Activated CD4-positive, alpha-beta T cell treated with anti-CD3 and anti-CD28 coated beads for 4 hours (primary cell): ENCODE results near the gene OR51B4.
"Not testable (repeated sequence)": the region's sequence is repeated elsewhere in the genome, so short reads cannot be mapped to it uniquely, and the experiment has no call there.

Experiments used
- DNase-seq, 2 donors: peaks; one replicate each; pipeline ENCODE4 v3.0.0-alpha.2; 2020

The OR51B4 gene

DNA sequence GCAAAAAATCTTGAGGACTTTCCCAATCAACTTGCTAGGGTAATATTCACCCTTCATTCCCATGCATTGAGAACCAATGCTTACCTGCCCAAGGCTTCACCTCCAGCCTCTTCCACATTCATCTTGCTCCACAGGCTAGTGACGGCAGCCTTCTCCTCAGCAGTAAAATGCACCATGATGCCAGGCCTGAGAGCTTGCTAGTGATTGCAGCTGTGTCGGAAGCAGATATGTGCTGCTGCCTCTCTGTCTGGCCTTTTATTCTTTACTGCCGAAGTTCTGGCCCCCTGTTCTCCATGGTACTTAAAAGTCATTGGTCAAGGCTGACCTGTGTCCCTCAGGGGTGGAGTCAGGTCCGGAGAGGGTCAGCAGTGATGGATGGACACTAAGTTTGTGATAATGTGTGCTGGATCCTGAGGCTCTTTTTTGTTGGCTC is 32.0 kb downstream of the OR51B4 start, which contains the start of gene HBE1:
Gene HBE1, minus strand, starts transcription at position 231 of the 433 bp plus-strand sequence. Its CDS starts 55 bp downstream, at position 176.
- DNase-seq: no peak

DNA sequence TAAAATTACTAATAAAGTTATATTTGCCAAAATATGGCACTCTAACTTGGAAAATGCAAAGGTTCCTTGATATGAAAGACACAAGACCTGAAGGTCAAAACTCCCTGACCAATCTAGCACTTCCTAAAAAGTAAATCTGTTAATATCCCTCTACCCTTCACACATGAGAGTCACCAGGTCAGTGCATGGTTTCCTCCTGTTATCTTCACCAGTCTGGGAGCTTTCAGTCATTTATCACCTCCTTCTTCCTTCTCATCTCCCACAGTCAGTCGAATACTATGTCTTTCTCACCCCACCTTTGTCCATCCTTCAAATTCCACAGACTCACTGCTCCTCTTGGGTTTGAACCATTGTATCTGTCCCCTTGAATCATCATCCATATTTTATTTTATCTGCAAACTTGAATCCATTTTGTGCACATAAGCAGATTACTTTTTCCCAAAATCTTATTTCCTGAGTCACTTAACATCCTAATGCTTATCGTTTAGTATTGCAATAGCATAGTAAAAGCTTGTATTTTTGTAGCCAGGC is 34.6 kb downstream of the OR51B4 start:
- DNase-seq: no peak

DNA sequence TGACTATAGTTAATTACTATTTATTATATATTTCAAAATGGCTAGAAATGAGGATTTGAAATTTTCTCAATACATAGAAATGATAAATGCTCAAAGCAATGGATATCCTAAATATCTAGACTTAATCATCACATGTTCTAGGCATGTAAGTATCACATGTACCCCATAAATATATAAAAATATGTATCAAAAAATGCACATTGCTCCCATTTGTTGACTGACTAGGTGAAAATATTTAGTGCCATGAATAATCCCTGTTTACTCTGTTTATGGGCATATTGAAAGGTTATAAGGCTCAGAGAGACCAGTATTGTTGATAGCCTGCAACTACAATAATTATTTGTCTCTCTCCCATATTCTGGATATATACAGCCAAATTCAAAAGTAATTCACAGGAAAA is 35.1 kb downstream of the OR51B4 start:
- DNase-seq: no peak

DNA sequence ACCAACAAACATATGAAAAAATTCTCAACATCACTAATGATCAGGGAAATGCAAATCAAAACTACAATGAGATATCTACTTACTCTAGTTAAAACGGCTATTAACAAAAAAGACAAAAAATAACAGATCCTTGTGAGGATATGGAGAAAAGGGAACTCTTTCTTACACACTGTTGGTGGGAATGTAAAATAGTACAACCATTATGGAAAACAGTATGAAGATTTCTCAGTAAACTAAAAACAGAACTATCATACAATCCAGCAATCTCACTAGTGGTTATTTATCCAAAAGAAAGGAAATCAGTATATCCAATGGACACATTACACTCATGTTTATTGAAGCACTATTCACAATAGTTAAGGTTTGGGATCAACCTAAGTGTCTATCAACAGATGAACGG is 35.9 kb downstream of the OR51B4 start:
- DNase-seq: no peak

DNA sequence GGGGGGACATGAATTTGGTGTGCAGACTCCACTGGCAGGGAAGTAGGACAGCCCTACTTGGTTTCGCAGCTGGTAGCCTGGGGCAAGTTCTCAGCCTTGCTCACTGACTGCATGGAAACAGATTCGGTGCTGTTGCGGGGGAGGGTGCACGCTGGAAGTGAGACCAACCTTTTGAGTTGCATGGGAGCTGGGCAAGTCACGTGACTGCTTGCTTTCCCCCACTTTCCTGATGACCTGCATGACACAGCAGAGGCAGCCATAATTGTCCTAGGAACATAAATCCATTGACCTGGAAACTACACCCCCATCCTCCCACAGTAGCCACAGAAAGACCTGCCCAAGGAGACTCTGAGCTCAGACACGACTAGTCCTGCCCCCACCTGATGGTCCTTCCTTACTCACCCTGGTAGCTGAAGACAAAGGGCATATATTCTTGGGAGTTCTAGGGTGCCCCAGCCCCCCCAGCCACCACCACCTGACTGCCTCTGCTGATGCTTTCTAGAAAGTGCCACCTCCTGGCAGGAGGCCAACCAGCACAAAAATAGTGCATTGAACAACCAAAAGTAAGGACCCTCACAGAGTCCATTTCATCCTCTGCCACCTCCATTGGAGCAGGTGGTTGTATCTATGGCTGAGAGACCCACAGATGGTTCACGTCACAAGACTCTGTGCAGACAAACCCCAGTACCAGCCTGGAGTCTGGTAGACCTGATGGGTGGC is 43.0 kb downstream of the OR51B4 start:
- no peak for DNase-seq

DNA sequence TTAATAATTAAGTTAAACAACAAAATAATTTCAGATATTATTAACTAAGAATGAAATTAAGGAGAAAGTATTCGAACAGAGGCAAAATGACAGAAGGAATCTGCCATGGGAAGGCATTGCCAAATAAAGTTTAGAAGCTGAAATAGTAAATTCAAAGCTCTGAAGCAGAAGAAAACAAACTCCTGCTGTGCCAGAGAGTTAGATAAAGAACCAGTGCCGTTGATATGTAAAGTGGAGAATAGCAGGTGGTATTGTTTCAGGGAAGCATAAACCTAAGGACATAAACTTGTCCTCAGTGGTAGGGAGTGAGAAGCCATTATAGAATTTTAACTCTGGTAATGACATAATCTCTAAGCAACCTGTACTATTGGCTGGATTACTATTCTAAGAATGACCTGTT is 44.5 kb downstream of the OR51B4 start:
- no peak for DNase-seq

DNA sequence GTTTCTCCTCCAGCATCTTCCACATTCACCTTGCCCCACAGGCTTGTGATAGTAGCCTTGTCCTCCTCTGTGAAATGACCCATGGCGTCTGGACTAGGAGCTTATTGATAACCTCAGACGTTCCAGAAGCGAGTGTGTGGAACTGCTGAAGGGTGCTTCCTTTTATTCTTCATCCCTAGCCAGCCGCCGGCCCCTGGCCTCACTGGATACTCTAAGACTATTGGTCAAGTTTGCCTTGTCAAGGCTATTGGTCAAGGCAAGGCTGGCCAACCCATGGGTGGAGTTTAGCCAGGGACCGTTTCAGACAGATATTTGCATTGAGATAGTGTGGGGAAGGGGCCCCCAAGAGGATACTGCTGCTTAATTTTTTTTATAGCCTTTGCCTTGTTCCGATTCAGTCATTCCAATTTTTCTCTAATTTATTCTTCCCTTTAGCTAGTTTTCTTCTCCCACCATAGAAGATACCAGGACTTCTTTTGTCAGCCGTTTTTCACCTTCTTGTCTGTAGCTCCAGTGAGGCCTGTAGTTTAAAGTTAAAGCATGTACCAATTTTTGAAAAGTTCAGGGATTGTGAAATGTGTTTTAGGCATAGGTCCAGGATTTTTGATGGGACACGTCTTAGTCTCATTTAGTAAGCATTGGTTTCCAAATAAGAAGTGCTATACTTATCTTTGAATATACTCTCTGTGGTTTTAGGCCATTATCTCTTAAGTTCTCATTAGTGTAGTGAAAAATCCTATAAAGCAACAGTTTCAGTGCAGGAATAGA is 46.9 kb downstream of the OR51B4 start, which contains the start of gene HBG2:
Gene HBG2, minus strand, starts transcription at position 136 of the 768 bp plus-strand sequence. Its CDS starts 53 bp downstream, at position 83.
- not testable (repeated sequence) for DNase-seq

DNA sequence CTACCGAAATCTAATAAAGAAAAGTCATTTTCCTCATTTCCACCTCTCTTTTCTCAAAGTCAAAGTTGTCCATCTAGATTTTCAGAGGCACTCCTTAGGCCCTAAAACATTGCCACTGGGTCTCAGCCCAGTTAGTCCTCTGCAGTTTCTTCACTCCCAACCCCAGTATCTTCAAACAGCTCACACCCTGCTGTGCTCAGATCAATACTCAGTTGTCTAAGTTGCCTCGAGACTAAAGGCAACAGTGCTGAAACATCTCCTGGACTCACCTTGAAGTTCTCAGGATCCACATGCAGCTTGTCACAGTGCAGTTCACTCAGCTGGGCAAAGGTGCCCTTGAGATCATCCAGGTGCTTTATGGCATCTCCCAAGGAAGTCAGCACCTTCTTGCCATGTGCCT is 47.7 kb downstream of the OR51B4 start:
- DNase-seq: not testable (repeated sequence)

DNA sequence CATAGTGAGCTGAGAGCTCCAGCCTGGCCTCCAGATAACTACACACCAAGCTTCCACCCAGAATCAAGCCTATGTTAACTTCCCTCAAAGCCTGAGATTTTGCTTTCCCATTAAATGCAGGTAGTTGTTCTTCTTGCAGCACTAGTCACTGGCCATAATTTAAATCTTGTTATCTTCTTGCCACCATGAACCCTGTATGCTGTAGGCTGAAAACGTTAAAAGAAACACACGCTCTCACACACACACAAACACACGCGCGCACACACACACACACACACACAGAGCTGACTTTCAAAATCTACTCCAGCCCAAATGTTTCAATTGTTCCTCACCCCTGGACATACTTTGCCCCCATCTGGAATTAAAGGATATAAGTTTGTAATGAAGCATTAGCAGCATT is 48.3 kb downstream of the OR51B4 start:
- DNase-seq: not testable (repeated sequence)

DNA sequence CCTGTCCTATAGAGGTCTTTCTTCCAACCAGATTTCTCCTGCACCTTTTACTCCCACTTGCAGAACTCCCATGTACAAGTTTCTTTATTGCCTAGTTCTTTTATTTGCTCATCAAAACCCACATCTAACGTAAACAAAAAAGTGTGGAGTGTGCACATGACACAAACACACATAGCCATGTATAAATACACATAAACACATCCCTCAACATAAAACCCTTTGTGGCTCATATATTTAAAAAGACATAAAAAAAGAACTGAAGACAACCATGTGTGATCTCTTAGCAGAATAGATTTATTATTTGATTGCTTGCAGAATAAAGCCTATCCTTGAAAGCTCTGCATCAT is 48.9 kb downstream of the OR51B4 start:
- DNase-seq: no peak

DNA sequence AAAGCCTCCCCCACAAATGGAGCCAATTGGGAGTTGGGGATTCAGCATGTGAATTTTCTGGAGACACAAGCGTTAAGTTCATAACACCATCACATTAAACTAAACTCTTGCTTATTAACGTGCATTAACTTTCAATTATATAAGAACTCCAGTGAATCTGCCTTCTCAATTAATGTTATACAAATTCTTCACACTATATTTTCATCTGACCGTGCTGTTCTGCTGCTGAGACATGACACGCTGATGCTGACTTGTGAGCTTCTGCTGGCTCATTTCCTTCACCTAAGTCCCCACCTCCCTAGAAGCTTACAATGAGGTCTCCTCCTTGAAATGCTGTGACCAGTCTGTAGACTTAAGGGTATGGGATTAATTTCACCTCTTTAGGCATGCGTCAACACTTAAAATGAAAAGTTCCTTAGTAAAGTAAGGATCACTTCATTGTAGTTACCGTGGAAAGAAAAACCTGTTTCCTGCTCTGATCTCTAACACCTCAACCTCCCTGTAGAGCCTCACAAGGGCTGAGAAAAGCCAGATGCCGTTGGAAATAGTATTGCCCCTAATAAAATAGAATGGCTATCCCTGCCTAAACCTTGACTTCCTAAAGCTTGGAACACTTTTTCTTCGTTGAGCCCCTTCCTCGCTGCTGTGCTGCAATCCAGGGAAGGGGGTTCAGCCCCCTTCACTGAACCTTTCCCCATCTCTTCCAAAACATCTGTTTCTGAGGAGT is 49.4 kb downstream of the OR51B4 start:
- no peak for DNase-seq

DNA sequence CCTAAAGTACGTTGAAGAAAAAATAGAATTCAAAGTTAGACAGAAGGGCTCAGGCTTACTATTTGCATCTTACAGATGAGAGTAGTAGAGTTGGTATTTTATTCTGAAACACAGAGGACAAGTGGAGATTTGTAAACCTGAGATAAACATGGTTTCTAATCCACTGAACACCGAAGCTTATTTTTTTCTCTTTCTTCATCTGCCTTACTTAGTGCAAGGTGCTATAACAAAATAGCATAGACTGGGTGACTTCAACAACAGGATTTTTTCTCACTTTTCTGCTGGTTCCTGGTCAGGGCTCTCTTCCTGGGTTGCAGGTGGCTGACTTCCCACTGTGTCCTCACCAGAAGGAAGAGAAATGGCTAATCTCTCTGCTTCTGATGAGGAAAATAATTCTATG is 50.0 kb downstream of the OR51B4 start:
- DNase-seq: no peak
